IPS DF 6.9 (cell line): ENCODE results near the gene PPT2.
"Not testable (repeated sequence)": the region's sequence is repeated elsewhere in the genome, so short reads cannot be mapped to it uniquely, and the experiment has no call there.

Experiments used
- DNase-seq: peaks from one replicate; pipeline ENCODE4 v3.0.0-alpha.2; 2013; ENCODE audit warnings: low read depth, low spot score
- H3K27ac ChIP-seq: one replicate; pipeline ENCODE4 v1.5.1; 2013; ENCODE audit warnings: low read length, control low read depth
- H3K27me3 ChIP-seq: 2 replicates; pipeline ENCODE4 v1.6.1; 2013; ENCODE audit warnings: mild to moderate bottlenecking, low read length; ENCODE audit not compliant: control insufficient read depth, insufficient read depth
- H3K36me3 ChIP-seq: 2 replicates; pipeline ENCODE4 v1.6.1; 2013; ENCODE audit warnings: low read length; ENCODE audit not compliant: control insufficient read depth, insufficient read depth
- H3K4me1 ChIP-seq: 2 replicates; pipeline ENCODE4 v1.6.1; 2013; ENCODE audit warnings: low read length; ENCODE audit not compliant: control insufficient read depth, insufficient read depth
- H3K4me3 ChIP-seq: 2 replicates; pipeline ENCODE4 v1.5.1; 2013; ENCODE audit warnings: mild to moderate bottlenecking, low read length
- H3K9me3 ChIP-seq: 2 replicates; pipeline ENCODE4 v1.6.1; 2013; ENCODE audit warnings: low read length, inconsistent platforms; ENCODE audit not compliant: control insufficient read depth, insufficient read depth
- WGBS: extraction: QIAGEN DNeasy Blood & Tissue Kit; methylation state at CpG from one replicate; pipeline ENCODE4 v1.1.7; 2013; ENCODE audit warnings: mixed read lengths, missing lambda C conversion rate; ENCODE audit not compliant: insufficient read length, insufficient coverage; 5-methylcytosine and 5-hydroxymethylcytosine counted together

The PPT2 gene

GRCh38 chr6:32144238-32144637, 9.7 kb upstream of the PPT2 start:
- DNase-seq, H3K36me3 ChIP-seq, H3K27ac ChIP-seq, H3K4me1 ChIP-seq, H3K9me3 ChIP-seq, H3K27me3 ChIP-seq, H3K4me3 ChIP-seq: not testable (repeated sequence)
- no CpG with 5 or more reads among the region's 7 CpGs for WGBS

GRCh38 chr6:32146287-32146686, 7.7 kb upstream of the PPT2 start:
- DNase-seq: no peak
- no peak overlapping the region for H3K27ac ChIP-seq
- no peaks in the 10 kb centered on the region for H3K36me3 ChIP-seq
- no peak overlapping the region for H3K4me3 ChIP-seq
- no peaks in the 10 kb centered on the region for H3K27me3 ChIP-seq
- peaks cover 6% of the 10 kb centered on the region for H3K4me1 ChIP-seq
- H3K9me3 ChIP-seq: no peaks in the 10 kb centered on the region
- no CpG with 5 or more reads among the region's 1 CpG for WGBS

DNA sequence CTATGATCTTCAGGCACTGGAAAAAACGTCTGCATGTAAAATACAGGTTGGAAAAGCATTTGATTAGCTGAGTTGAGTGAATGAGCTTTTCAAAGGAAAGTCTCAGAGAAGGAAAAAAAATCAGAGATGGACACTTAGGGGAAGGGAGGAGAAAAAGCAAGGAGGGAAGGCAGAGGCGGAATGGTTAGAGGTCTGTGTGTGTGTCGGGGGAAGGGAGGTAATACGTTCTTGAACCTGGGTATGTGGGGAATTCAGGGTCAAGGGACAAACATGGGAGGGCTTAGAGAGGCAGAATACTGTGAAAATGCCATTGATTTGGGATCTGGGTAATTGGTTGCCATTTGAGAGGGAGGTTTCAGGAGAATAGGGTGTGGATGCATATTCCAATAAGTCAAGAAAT, 7.3 kb upstream of the PPT2 start:
- Histone ChIP-seq H3K27me3 (no peaks in the 10 kb centered on the region), H3K4me1 (peaks cover 7% of the 10 kb centered on the region), H3K9me3 (no peaks in the 10 kb centered on the region), H3K27ac (no peak overlapping the region), H3K4me3 (no peak overlapping the region), H3K36me3 (no peaks in the 10 kb centered on the region)
- no CpG with 5 or more reads among the region's 4 CpGs for WGBS
- DNase-seq: no peak

GRCh38 chr6:32147401-32148132, 6.4 kb upstream of the PPT2 start:
- no peaks in the 10 kb centered on the region for H3K36me3 ChIP-seq
- no peak overlapping the region for H3K4me3 ChIP-seq
- H3K9me3 ChIP-seq: no peaks in the 10 kb centered on the region
- no CpG with 5 or more reads among the region's 4 CpGs for WGBS
- no peak overlapping the region for H3K27ac ChIP-seq
- H3K4me1 ChIP-seq: peaks cover 9% of the 10 kb centered on the region
- no peaks in the 10 kb centered on the region for H3K27me3 ChIP-seq
- DNase-seq: no peak

DNA sequence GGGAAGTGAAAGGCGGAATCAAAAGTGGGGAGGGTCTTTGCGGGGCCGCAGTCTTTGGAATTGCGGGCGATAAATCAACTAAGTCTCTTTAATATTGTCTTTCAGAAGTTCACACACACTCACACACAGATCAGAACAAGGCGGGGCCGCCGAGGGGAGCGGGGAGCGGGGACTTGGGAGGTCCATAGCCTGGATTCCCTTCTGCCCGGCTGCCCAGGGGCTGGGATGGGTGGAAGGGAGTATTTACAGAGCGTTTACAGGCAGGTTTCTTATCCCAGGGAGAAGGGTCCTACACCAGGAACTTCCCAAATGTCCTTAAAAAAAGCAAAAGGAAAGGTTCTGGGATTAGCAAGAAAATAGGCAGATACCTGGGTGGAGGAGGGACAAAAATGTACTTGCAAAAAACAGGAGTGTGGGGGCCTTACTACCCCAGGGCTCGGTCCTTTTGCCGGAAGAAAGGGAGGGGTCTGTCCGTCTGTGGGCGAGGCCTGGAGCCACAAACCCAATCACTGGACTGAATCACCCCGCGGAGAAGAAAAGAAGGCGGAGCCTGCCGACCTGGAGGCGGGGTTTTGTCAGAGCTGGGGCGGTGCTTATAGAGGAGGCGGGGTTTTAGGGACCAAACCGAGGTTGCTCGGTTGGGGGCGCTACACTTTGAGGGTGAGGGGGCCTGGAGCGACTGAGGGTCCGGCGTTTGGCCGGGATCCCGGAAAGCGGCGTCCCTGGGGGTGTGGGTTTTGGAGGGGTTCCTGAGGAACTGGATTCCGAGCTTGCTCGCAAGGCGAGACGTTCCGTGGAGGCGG, 5.5 kb upstream of the PPT2 start:
- Histone ChIP-seq H3K27me3 (no peaks in the 10 kb centered on the region), H3K27ac (no peak overlapping the region), H3K4me3 (no peak overlapping the region), H3K9me3 (no peaks in the 10 kb centered on the region), H3K4me1 (peaks cover 9% of the 10 kb centered on the region), H3K36me3 (no peaks in the 10 kb centered on the region)
- no peak for DNase-seq
- WGBS: no CpG with 5 or more reads among the region's 39 CpGs

DNA sequence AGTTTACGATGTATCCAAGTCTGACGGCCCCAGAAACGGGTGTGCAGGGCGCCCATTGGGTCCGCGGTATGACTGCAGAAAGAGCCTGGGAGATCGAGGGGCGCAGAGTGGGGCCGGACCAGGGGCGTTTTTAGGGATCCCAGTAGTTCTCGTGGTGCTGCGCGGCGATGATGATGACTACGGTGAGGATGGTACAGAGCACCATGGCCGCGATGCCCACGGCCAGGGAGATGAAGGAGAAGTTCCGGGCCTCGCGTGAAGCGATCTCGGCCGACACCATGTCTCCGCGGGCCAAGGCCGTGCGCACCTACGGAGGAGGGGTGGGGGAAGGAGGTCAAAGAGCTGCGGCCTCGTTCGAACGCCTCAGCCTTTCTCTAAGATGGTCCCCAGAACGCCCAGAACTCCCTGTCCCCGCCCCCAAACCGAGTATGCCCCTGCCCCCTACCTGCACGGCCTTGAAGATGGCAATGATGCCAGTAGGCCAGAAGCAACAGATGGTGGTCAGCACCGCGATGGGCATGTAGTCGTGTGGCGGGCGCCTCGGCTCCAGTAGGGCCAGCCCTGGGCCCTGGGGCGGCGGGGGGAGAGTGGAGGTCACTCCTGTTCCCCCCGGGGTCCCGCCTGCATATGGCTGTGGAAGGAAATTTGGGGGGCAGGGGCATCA, 4.7 kb upstream of the PPT2 start:
- DNase-seq: no peak
- H3K4me3 ChIP-seq: no peak overlapping the region
- WGBS: no CpG with 5 or more reads among the region's 47 CpGs

DNA sequence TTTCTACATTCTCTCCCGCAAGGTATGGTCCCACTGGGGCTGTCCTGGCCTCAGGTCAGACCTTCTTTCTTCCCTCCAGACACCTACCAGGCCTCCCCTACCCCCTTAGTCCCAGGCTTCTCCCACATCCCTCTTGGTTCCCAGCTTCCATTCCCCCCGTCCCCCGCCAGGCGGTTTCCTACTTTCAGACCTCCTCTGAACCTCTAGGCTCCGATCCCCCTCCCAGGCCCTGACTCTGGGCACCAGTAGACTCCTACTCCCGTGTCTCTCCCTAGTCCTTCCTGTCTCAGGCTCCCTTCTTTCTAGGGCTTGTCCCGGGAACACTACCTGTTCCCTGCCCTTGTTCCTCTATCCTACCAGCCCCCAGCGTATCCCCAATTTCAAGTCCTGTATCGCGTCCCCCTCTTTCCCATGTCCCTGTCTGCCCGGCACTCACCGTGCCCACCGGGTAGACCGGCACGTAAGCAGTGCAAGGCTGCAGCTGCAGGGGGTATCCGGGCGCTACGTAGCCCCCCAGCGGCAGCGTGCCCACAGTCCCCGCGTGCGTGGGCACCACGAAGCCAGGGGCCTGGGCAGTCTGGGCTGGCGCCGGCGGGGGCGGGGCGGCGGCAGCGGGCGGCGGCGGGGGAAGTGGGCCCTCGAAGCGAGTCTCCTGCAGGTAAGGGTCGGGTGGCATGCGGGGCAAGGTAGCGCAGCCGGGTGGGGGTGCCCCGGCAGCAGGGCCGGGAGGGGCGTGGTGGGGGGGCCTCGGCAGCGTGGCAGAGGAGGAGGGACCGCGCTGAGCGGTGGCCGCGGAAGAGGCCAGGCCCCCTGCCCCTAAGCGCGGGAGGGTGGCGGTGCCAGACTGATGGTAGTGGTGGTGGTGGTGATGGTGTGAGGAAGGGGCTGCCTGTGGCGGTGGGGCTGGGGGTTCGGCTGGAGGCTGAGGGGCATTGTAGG, 3.7 kb upstream of the PPT2 start:
- no CpG with 5 or more reads among the region's 55 CpGs for WGBS
- Histone ChIP-seq H3K36me3 (no peaks in the 10 kb centered on the region), H3K4me1 (peaks cover 9% of the 10 kb centered on the region), H3K9me3 (no peaks in the 10 kb centered on the region), H3K4me3 (peak overlapping the region; percentile 57; the same call in 1 of the 2 replicates), H3K27me3 (no peaks in the 10 kb centered on the region), H3K27ac (no peak overlapping the region)
- no peak for DNase-seq

More for the DNA sequence above, 4.7 kb upstream of the PPT2 start:
- Histone ChIP-seq H3K36me3 (no peaks in the 10 kb centered on the region), H3K4me1 (peaks cover 9% of the 10 kb centered on the region), H3K9me3 (no peaks in the 10 kb centered on the region), H3K27me3 (no peaks in the 10 kb centered on the region), H3K27ac (no peak overlapping the region)

DNA sequence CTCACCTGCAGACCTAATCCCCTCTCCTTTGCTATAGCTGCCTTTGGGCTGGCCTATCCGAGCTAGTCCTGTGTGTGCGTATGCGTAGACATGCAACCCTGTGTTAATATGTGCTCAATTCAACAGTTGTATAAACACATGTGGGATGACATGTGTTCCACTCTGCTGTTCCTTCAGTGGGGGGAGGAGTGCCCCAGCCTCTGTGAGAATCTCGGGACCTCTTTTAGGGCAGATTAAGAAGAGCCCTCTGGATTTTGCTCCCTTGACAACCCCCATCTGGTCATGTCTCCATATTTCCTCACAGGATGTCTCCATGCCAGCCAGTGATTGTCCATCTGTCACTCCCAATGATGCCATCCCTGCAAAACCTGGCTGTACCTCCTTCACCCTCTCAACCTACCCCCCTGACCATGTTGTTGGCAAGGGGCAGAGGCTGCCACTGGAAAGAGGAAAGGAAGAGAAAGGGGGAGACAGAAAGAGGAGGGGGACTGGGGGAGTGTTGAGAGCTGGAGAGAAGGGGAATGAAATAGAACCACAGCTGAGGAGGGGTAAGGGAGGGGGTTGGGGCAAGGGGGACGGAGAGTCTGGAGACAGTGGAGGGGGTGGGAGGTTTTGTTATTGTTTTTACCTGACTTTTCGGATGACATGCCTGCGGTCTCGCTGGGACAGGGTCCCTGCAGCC, 2.6 kb upstream of the PPT2 start:
- Histone ChIP-seq H3K27ac (no peak overlapping the region), H3K27me3 (no peaks in the 10 kb centered on the region), H3K9me3 (no peaks in the 10 kb centered on the region), H3K36me3 (no peaks in the 10 kb centered on the region), H3K4me3 (peak overlapping the region; percentile 14; the same call in 1 of the 2 replicates), H3K4me1 (peaks cover 9% of the 10 kb centered on the region)
- no peak for DNase-seq
- no CpG with 5 or more reads among the region's 8 CpGs for WGBS

- Histone ChIP-seq H3K4me1 (peaks cover 9% of the 10 kb centered on the region), H3K4me3 (peak within 1 kb of the TSS; percentile 68; the same call in 1 of the 2 replicates), H3K27ac (no peak within 1 kb of the TSS), H3K36me3 (no peaks in the 10 kb centered on the region), H3K9me3 (no peaks in the 10 kb centered on the region), H3K27me3 (no peaks in the 10 kb centered on the region)
- DNase-seq: no peak
- no CpG with 5 or more reads among the region's 24 CpGs for WGBS
Measured at GRCh38 chr6:32151863-32152768, 1.8 kb upstream of the PPT2 start, which contains the start of gene PRRT1. PRRT1 (minus strand) TSS chr6:32151939; CDS start chr6:32151827, 112 bp downstream.
